Loucy (cell line): Measurements from ENCODE around the gene DLGAP1.

Experiments used
- H2AFZ ChIP-seq: fragments of 200-600 bp; sonication (generic); 2 replicates; pipeline ENCODE4 v1.6.0; 2016; ENCODE audit warnings: antibody characterized with exemption, mild to moderate bottlenecking, low read length, moderate library complexity
- H3F3A ChIP-seq: fragments of 200-600 bp; 2 replicates; pipeline ENCODE4 v1.6.0; 2016; ENCODE audit warnings: antibody characterized with exemption, low read depth, mild to moderate bottlenecking
- H3K27me3 ChIP-seq: fragments of 200-600 bp; sonication (generic); 2 replicates; pipeline ENCODE4 v1.6.1; 2014; ENCODE audit warnings: low read length, mild to moderate bottlenecking; ENCODE audit not compliant: insufficient read depth, poor library complexity, severe bottlenecking
- H3K36me3 ChIP-seq: fragments of 200-600 bp; sonication (generic); 2 replicates; pipeline ENCODE4 v1.6.1; 2016; ENCODE audit warnings: low read length; ENCODE audit not compliant: insufficient read depth
- H3K4me1 ChIP-seq: fragments of 200-600 bp; sonication (generic); 2 replicates; pipeline ENCODE4 v1.5.1; 2014; ENCODE audit warnings: low read length, mild to moderate bottlenecking; ENCODE audit not compliant: insufficient read depth, poor library complexity, severe bottlenecking
- H3K4me2 ChIP-seq: fragments of 200-600 bp; sonication (generic); 2 replicates; pipeline ENCODE4 v1.6.0; 2014; ENCODE audit warnings: antibody characterized with exemption, low read length, low read depth, mild to moderate bottlenecking; ENCODE audit not compliant: poor library complexity, severe bottlenecking
- H3K4me3 ChIP-seq: fragments of 200-600 bp; sonication (generic); 2 replicates; pipeline ENCODE4 v1.5.1; 2014; ENCODE audit warnings: low read length, mild to moderate bottlenecking, mixed read lengths; ENCODE audit not compliant: poor library complexity, severe bottlenecking
- H3K79me2 ChIP-seq: fragments of 200-600 bp; sonication (generic); 2 replicates; pipeline ENCODE4 v1.6.1; 2014; ENCODE audit warnings: low read length; ENCODE audit not compliant: insufficient read depth
- H3K9ac ChIP-seq: fragments of 200-600 bp; sonication (generic); 2 replicates; pipeline ENCODE4 v1.6.0; 2014; ENCODE audit warnings: mild to moderate bottlenecking, low read depth, low read length, moderate library complexity; ENCODE audit not compliant: poor library complexity, severe bottlenecking
- H3K9me2 ChIP-seq: fragments of 200-600 bp; sonication (generic); replicated peaks from 2 replicates; pipeline ENCODE4 v1.6.1; 2016; ENCODE audit warnings: low read depth, low read length, mixed read lengths
- H3K9me3 ChIP-seq: fragments of 200-600 bp; sonication (generic); 2 replicates; pipeline ENCODE4 v1.6.1; 2014; ENCODE audit warnings: mild to moderate bottlenecking, antibody characterized with exemption, low read length, low read depth; ENCODE audit not compliant: insufficient read depth
- H4K20me1 ChIP-seq: fragments of 200-600 bp; sonication (generic); 2 replicates; pipeline ENCODE4 v1.6.0; 2014; ENCODE audit warnings: antibody characterized with exemption, low read length, mild to moderate bottlenecking; ENCODE audit not compliant: insufficient read depth, poor library complexity, severe bottlenecking
- CTCF ChIP-seq: fragments of 200-600 bp; sonication (generic); conservative IDR thresholded peaks from 2 replicates; pipeline ENCODE4 v1.5.1; 2014; ENCODE audit warnings: mild to moderate bottlenecking, antibody characterized with exemption, low read length
- EZH2phosphoT487 ChIP-seq: fragments of 200-600 bp; IDR thresholded peaks from 2 replicates; pipeline ENCODE4 v1.6.1; 2018; ENCODE audit warnings: antibody characterized with exemption, mild to moderate bottlenecking, moderate library complexity, borderline replicate concordance

Gene DLGAP1

GRCh38 chr18:3806656-3807055 lies 648.5 kb downstream of the DLGAP1 start:
- Histone ChIP-seq H3K9ac (no peak overlapping the region), H3F3A (no peaks in the 10 kb centered on the region)

GRCh38 chr18:3804336-3804735 lies 650.8 kb downstream of the DLGAP1 start:
- TF ChIP-seq CTCF (no peak), EZH2phosphoT487 (no peak)
- Histone ChIP-seq H3K79me2 (no peaks in the 10 kb centered on the region), H3K9ac (no peak overlapping the region), H3K4me3 (no peak overlapping the region), H4K20me1 (no peaks in the 10 kb centered on the region), H3K27me3 (no peaks in the 10 kb centered on the region), H3K4me2 (no peak overlapping the region), H3F3A (no peaks in the 10 kb centered on the region), H3K9me3 (no peaks in the 10 kb centered on the region), H3K4me1 (no peaks in the 10 kb centered on the region), H3K36me3 (no peaks in the 10 kb centered on the region), H2AFZ (no peak overlapping the region), H3K9me2 (no peaks in the 10 kb centered on the region)

More at GRCh38 chr18:3806656-3807055, 648.5 kb downstream of the DLGAP1 start:
- Histone ChIP-seq H3K9me3 (no peaks in the 10 kb centered on the region), H2AFZ (no peak overlapping the region), H4K20me1 (no peaks in the 10 kb centered on the region), H3K4me3 (no peak overlapping the region), H3K36me3 (no peaks in the 10 kb centered on the region), H3K27me3 (no peaks in the 10 kb centered on the region), H3K79me2 (no peaks in the 10 kb centered on the region), H3K4me1 (no peaks in the 10 kb centered on the region), H3K4me2 (no peak overlapping the region), H3K9me2 (no peaks in the 10 kb centered on the region)
- no peak for TF ChIP-seq CTCF
- TF ChIP-seq EZH2phosphoT487 = no peak

- H3K36me3 ChIP-seq = no peaks in the 10 kb centered on the region
- no peaks in the 10 kb centered on the region for H3F3A ChIP-seq
- TF ChIP-seq EZH2phosphoT487 (no peak), CTCF (no peak)
- no peak overlapping the region for H3K9ac ChIP-seq
- H3K4me2 ChIP-seq = no peak overlapping the region
- no peaks in the 10 kb centered on the region; the same call in 1 of the 2 replicates for H3K9me3 ChIP-seq
- H3K27me3 ChIP-seq = no peaks in the 10 kb centered on the region
- H3K4me1 ChIP-seq = no peaks in the 10 kb centered on the region
- H3K79me2 ChIP-seq = no peaks in the 10 kb centered on the region
- no peak overlapping the region for H2AFZ ChIP-seq
- no peak overlapping the region for H3K4me3 ChIP-seq
- H3K9me2 ChIP-seq = no peaks in the 10 kb centered on the region
- no peaks in the 10 kb centered on the region for H4K20me1 ChIP-seq
Measured at GRCh38 chr18:3803350-3803749, 651.8 kb downstream of the DLGAP1 start.
